D341Med (cell line): ENCODE measurements around the gene UBE3C.

Experiments
- DNase-seq: peaks from one replicate; pipeline ENCODE4 v3.0.0; 2012; ENCODE audit warnings: low spot score

UBE3C gene

DNA sequence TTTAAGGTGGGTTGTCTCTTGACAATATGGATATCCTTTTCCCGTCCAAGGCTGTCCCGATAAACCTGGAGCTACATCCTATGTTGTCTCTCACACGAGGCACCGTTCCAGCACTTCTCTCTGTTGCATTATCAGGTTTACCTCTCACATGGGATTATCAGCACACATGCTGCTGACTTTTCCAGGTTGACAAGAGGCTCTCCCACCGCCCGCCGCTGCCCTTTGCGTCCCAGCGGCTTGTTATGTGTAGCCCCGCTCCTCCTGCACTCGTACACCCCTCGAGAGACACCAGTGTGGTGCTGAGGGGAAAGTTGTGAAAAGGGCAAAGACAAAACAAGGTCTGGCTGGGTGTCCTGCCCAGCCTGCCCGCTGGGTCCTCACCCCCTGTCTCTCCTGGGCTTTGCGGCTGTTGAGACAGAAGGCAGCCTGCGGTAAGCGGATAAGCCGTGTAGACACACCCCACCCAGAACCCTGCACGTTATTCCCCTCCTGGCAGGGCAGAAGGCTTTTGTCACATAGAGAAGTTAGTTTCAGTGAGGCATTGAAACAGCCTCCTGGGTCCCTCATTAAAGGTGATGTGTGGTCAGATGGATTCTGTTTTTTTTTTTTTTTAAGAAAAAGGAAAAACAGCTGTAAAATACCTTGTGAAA is 38.7 kb downstream of the UBE3C start:
- peak; percentile 92 for DNase-seq

GRCh38 chr7:157177983-157178381 is 39.3 kb downstream of the UBE3C start:
- no peak for DNase-seq

GRCh38 chr7:157183832-157184231 is 45.1 kb downstream of the UBE3C start:
- no peak for DNase-seq

DNA sequence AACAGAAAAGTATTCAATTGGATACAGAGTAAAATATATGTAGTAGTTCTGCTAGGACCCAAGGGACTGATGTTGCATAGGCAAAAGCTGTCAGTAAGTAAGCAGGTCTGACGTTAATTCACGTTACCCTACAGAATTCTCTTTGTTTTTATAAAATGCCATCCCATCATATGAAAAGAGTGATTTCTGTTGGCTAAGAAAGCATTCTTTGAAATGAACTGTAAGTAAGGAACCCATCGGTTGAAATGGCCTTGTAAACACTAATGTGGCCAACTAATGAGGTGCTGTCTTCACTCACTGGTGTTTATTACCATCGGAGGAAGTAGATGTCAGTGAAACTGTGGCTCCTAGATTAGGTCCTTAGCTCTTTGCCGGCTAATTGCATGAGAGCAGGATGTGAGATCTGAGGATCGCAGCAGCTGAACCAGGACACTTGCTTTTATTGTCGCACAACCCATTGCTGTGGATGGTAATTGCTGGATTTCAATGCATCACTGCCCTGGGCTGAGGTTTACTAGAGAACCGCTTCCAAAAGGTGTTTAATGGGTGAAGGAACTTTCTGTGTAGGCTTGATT is 49.5 kb downstream of the UBE3C start:
- no peak for DNase-seq

GRCh38 chr7:157189405-157189804 is 50.7 kb downstream of the UBE3C start:
- DNase-seq: no peak

GRCh38 chr7:157192861-157193260 is 54.1 kb downstream of the UBE3C start:
- DNase-seq: no peak

- no peak for DNase-seq
These were observed 54.5 kb downstream of the UBE3C start for GRCh38 chr7:157193274-157193673.

DNA sequence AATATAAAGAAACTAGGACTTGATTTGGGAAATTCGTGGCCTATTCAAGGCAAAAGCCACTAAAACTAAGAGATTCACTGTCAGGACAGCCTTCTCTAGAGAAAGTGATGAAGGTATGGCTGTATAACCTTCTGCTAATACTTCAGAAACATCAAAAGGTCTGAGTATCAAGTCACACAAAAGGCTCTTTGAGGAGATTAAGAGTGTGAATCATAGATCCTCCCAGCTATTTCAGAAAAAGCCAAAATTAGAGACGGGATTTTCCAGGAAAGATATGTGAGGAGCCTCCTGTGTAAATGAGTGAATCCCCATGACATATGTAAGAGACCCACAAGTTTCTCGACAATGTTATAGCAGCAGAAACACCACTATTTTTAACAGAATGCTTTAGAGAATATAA is 56.2 kb downstream of the UBE3C start:
- no peak for DNase-seq

DNA sequence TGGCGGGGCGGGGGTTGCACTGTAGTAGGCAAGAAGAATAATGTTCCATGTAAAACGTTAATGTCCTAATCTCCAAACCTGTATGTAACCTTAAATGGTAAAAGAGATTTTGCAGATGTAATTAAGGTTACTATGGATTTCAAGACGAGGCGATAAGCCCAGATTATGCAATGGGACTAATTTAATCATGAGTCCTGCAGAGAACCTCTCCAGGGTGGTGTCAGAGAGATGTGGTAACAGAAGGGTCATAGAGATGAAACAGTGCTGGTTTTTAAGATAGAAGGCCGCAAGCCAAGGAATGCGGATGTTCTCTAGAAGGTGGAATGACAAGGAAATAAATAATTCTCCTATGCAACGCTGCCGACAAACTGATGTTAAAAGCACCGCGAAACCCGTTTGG is 57.1 kb downstream of the UBE3C start:
- no peak for DNase-seq

GRCh38 chr7:157204134-157204533 is 65.4 kb downstream of the UBE3C start:
- DNase-seq: no peak

DNA sequence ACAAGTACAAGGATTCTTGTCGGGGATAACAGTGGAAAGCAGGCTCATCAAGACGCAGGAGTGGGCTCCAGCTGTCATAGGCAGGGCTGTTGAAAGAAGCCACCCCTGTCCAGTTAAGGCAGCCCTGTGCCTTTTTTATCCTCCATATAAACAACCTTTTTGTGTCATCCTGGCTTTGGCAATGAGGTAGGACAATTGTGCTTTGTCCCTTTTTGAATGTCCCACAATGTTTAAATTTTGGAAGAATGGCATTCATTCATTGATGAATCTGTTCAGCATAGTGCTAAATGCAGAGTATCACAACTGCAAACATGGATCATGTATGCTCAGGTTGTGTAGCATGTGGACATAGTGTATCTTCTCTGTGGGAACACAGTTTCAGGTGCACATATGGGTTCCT is 66.7 kb downstream of the UBE3C start:
- no peak for DNase-seq

- DNase-seq: peak; percentile 68
These were observed 70.1 kb downstream of the UBE3C start for GRCh38 chr7:157208571-157209413.

GRCh38 chr7:157210682-157211081 is 72.0 kb downstream of the UBE3C start:
- no peak for DNase-seq

DNA sequence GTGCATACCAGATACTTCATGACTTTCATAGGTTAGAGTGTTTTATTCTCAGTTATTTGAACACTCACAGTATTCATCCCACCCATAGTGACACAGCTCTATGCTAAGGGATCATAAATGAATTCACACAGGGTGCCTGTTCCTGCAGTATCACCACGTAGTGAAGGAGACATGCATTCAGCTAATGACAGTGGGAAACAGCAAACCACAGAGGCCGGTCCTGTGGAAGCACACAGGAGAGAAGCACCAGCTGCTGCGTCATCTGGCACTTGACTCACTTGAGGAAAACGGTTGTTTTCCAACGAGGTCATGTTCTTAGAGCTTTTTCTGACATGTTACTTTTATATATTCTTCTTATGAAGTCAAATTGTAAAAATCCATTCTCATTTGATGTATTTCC is 73.0 kb downstream of the UBE3C start:
- DNase-seq: peak; percentile 65

- DNase-seq: no peak
These were observed 80.4 kb downstream of the UBE3C start for GRCh38 chr7:157219154-157219553.

DNA sequence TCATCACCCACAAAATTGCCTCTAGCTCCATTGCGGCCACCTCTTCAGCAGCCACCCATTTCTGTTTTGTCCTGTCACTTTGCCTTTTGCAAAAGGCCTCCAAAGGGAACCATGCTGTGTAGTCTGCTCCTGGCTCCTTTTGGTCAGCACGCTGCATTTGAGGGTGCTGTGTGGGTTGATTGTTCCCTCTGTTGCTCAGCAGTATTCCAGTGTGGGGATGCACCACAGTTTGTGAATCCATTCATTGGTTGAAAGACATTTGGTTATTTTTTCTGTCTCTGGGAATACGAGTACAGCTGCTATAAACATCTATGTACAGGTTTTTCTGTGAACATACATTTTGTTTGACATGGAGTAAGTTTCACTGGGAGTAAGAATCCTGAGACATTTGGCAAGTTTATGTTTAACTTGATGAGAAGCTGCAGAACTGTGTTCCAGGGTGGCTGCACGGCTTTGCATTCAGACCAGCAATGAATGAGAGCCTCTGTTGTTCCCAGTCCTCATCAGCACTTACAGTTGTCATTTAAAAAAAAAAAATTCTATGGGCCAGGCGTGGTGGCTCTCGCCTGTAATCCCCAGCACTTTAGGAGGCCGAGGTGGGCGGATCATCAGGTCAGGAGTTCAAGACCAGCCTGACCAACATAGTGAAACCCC is 82.3 kb downstream of the UBE3C start:
- no peak for DNase-seq

DNA sequence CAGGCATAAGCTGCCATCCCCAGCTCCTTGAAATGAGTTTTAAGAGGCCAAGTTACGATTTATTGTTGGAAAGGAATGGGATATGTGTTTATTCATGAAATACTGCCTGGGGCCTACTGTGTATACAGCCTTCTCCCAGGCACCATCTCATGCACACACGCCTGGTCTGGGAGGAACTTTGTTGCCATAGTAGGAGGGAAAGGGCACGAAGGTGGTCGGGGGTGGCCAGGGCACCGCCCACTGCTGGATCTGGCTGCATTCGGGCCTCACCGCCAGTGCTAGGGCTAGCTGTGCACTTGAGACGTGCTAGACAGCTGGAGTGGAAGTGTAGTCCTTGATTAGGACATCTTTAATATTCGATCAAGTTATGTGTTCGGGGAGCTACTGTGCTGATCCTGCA is 84.0 kb downstream of the UBE3C start:
- no peak for DNase-seq

DNA sequence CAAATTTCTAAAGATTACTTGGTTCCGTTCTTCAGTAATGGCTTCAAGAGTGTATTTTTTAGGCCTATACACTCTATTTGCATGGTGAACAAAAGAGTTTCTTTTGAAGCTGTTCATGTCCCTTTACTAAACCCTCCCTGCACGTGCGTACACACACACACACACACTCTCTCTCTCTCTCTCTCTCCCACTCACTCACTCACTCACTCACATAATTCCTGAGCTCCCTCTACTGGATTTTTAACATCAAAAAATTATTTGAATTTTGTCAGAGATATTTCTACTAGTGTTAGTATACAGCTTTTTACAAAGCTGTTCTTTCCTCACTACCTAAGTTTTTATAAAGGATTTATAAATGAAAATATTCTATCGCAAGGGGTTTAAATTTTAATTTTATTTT is 85.9 kb downstream of the UBE3C start:
- no peak for DNase-seq

GRCh38 chr7:157228864-157229422 is 90.2 kb downstream of the UBE3C start:
- peak; percentile 78 for DNase-seq

DNA sequence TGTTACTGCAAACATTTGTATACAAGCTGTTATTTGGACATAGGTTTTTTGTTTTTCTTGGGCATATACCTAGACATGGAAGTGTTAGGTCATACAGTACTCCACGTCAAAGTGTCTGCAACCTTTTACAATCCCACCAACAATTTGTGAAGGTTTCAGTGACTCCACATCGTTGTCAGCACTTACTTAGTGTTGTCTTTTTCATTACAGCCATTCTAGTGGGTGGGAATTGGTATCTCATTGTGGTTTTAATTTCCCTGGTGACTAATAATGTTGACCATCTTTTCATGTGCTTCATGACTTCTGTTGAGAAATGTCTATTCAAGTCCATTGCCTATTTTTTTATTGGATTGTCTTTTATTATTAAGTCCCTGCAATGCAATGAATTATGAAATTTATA is 95.0 kb downstream of the UBE3C start:
- no peak for DNase-seq

GRCh38 chr7:157234271-157234670 is 95.5 kb downstream of the UBE3C start:
- DNase-seq: no peak
